SK-N-SH (cell line): ENCODE results near the gene AGAP1. TPM values are rescaled to one million over a fixed set of nuclear protein-coding genes. Genes with fewer than 3 reads are reported as not detected.
A peak's percentile ranks its signal among the peaks of the same experiment; 100 is the strongest.

Source experiments
- CTCF ChIA-PET: fragments of 300-600, 350-600 bp; formaldehyde crosslinking; extraction: SDS; loops from one replicate; lab custom pipeline; 2021; lab: Yijun Ruan, JAX
- POLR2A ChIA-PET: fragments of 350-600 bp; sonication (Branson Sonifier 250); formaldehyde crosslinking; extraction: SDS; loops from one replicate; lab custom pipeline; 2020; ENCODE audit warnings: antibody characterized with exemption, inconsistent platforms; lab: Yijun Ruan, JAX
- DNase-seq: peaks from one replicate; pipeline ENCODE4 v3.0.0; 2012
- H2AFZ ChIP-seq: fragments of 200-600 bp; sonication (generic); 2 replicates; pipeline ENCODE4 v1.8.1; 2016; ENCODE audit warnings: antibody characterized with exemption, mild to moderate bottlenecking, low read depth
- H3F3A ChIP-seq: fragments of 200-600 bp; sonication (generic); replicated peaks from 2 replicates; pipeline ENCODE3; 2016; ENCODE audit warnings: antibody characterized with exemption, mild to moderate bottlenecking; ENCODE audit not compliant: insufficient read depth
- H3K27ac ChIP-seq, 2 experiments: fragments of 200-500 bp in 1 of 2; fragments of 200-600 bp in 1 of 2; sonication (Bioruptor generic) in 1 of 2; sonication (generic), shearing (Covaris generic) in 1 of 2; 2 replicates each; pipeline versions ENCODE4 v1.5.1 to v1.6.1; 2014 to 2016; ENCODE audit warnings: low read depth in 2 of 2, inconsistent platforms in 1 of 2, low read length in 1 of 2, mild to moderate bottlenecking in 1 of 2, mixed read lengths in 1 of 2
- H3K27me3 ChIP-seq: fragments of 200-600 bp; sonication (generic), shearing (Covaris generic); 2 replicates; pipeline ENCODE4 v1.6.1; 2016; ENCODE audit warnings: mixed run types; ENCODE audit not compliant: insufficient read depth
- H3K36me3 ChIP-seq, 2 experiments: fragments of 200-500 bp in 1 of 2; fragments of 200-600 bp in 1 of 2; sonication (Bioruptor generic) in 1 of 2; sonication (generic) in 1 of 2; replicated peaks in 1 of 2; 2 replicates each; pipeline versions ENCODE3 to v1.5.1; 2014 to 2016; ENCODE audit warnings: low read length in 1 of 2, mild to moderate bottlenecking in 1 of 2; ENCODE audit not compliant: insufficient read depth in 2 of 2, control insufficient read depth in 1 of 2
- H3K4me1 ChIP-seq, 2 experiments: fragments of 200-500 bp in 1 of 2; fragments of 200-600 bp in 1 of 2; sonication (Bioruptor generic) in 1 of 2; sonication (generic), shearing (Covaris generic) in 1 of 2; 2 replicates each; pipeline versions ENCODE4 v1.5.1 to v1.6.1; 2014 to 2016; ENCODE audit warnings: low read depth in 1 of 2, low read length in 1 of 2, mixed run types in 1 of 2; ENCODE audit not compliant: insufficient read depth in 2 of 2, control insufficient read depth in 1 of 2
- H3K4me2 ChIP-seq: fragments of 200-600 bp; sonication (generic), shearing (Covaris generic); 2 replicates; pipeline ENCODE4 v1.6.1; 2017; ENCODE audit warnings: mixed run types
- H3K4me3 ChIP-seq, 2 experiments: fragments of 200-500 bp in 1 of 2; fragments of 200-600 bp in 1 of 2; sonication (Bioruptor generic) in 1 of 2; sonication (generic), shearing (Covaris generic) in 1 of 2; 2 replicates each; pipeline versions ENCODE4 v1.5.1 to v1.8.1; 2014 to 2016; ENCODE audit warnings: low read depth in 2 of 2, inconsistent platforms in 1 of 2, low read length in 1 of 2, mild to moderate bottlenecking in 1 of 2, mixed read lengths in 1 of 2, moderate library complexity in 1 of 2
- H3K79me2 ChIP-seq: fragments of 200-600 bp; sonication (generic); 2 replicates; pipeline ENCODE4 v1.8.1; 2017; ENCODE audit warnings: mild to moderate bottlenecking; ENCODE audit not compliant: insufficient read depth
- H3K9ac ChIP-seq: fragments of 200-600 bp; sonication (generic); 2 replicates; pipeline ENCODE4 v1.6.1; 2017; ENCODE audit warnings: mixed run types
- H3K9me2 ChIP-seq: fragments of 200-600 bp; sonication (generic); 2 replicates; pipeline ENCODE4 v1.6.1; 2017; ENCODE audit warnings: mixed run types
- H3K9me3 ChIP-seq: fragments of 200-600 bp; sonication (generic); 2 replicates; pipeline ENCODE4 v1.6.1; 2017; ENCODE audit warnings: mixed run types, mild to moderate bottlenecking, moderate library complexity
- H4K20me1 ChIP-seq: fragments of 200-600 bp; sonication (generic); 2 replicates; pipeline ENCODE4 v1.6.1; 2017; ENCODE audit warnings: mild to moderate bottlenecking, mixed run types; ENCODE audit not compliant: insufficient read depth
- ELF1 ChIP-seq: IDR thresholded peaks from 2 replicates; pipeline ENCODE4 v1.4.0; 2012
- EP300 ChIP-seq, 2 experiments: IDR thresholded peaks; 2 replicates each; pipeline versions ENCODE4 v1.4.0 to v1.6.1; 2012; ENCODE audit warnings: borderline replicate concordance in 1 of 2, low read depth in 1 of 2, low read length in 1 of 2
- FOXM1 ChIP-seq: IDR thresholded peaks from 2 replicates; pipeline ENCODE4 v1.4.0; 2012; ENCODE audit warnings: low read depth, mild to moderate bottlenecking
- JUND ChIP-seq: IDR thresholded peaks from 2 replicates; pipeline ENCODE4 v1.4.0; 2012
- NFIC ChIP-seq: IDR thresholded peaks from 2 replicates; pipeline ENCODE4 v1.4.0; 2012; ENCODE audit warnings: borderline replicate concordance
- POLR2AphosphoS5 ChIP-seq: IDR thresholded peaks from 2 replicates; pipeline ENCODE4 v1.6.1; 2012; ENCODE audit warnings: low read depth, low read length
- RXRA ChIP-seq: IDR thresholded peaks from 2 replicates; pipeline ENCODE4 v1.4.0; 2012; ENCODE audit warnings: low read depth, mild to moderate bottlenecking, borderline replicate concordance
- SIN3A ChIP-seq: IDR thresholded peaks from 2 replicates; pipeline ENCODE4 v1.6.1; 2012; ENCODE audit warnings: low read depth, mild to moderate bottlenecking, low read length, moderate library complexity, borderline replicate concordance
- TCF12 ChIP-seq: IDR thresholded peaks from 2 replicates; pipeline ENCODE4 v1.4.0; 2012
- TEAD4 ChIP-seq: IDR thresholded peaks from 2 replicates; pipeline ENCODE4 v1.4.0; 2012; ENCODE audit warnings: mild to moderate bottlenecking, borderline replicate concordance; ENCODE audit not compliant: insufficient read depth
- YY1 ChIP-seq: IDR thresholded peaks from 2 replicates; pipeline ENCODE4 v1.4.0; 2012; ENCODE audit warnings: low read depth, mild to moderate bottlenecking
- WGBS: methylation state at CpG from one replicate; pipeline ENCODE4 v1.1.6; 2017; ENCODE audit warnings: low lambda C conversion rate; 5-methylcytosine and 5-hydroxymethylcytosine counted together
- polyA plus RNA-seq, 3 experiments: library from polyadenylated mRNA; depleted of rRNA; stranded (reverse); fragments of >200 nt; gene quantifications; 2 replicates each; pipeline ENCODE4 v1.2.3, GENCODE V29; 2012
- TF ChIP-seq, protein P1 (sequence below): IDR thresholded peaks from 2 replicates; pipeline ENCODE4 v1.6.1; 2012; ENCODE audit warnings: mild to moderate bottlenecking, low read depth, low read length, moderate library complexity
- TF ChIP-seq, protein P2 (sequence below): IDR thresholded peaks from 2 replicates; pipeline ENCODE4; 2012
- TF ChIP-seq, protein P3 (sequence below): IDR thresholded peaks from 2 replicates; pipeline ENCODE4 v1.4.0; 2012; ENCODE audit warnings: low read depth

The AGAP1 gene
- polyA plus RNA-seq, 1 of the 3 experiments (the other 2 are of a cell fraction) = 8.8 TPM

DNA sequence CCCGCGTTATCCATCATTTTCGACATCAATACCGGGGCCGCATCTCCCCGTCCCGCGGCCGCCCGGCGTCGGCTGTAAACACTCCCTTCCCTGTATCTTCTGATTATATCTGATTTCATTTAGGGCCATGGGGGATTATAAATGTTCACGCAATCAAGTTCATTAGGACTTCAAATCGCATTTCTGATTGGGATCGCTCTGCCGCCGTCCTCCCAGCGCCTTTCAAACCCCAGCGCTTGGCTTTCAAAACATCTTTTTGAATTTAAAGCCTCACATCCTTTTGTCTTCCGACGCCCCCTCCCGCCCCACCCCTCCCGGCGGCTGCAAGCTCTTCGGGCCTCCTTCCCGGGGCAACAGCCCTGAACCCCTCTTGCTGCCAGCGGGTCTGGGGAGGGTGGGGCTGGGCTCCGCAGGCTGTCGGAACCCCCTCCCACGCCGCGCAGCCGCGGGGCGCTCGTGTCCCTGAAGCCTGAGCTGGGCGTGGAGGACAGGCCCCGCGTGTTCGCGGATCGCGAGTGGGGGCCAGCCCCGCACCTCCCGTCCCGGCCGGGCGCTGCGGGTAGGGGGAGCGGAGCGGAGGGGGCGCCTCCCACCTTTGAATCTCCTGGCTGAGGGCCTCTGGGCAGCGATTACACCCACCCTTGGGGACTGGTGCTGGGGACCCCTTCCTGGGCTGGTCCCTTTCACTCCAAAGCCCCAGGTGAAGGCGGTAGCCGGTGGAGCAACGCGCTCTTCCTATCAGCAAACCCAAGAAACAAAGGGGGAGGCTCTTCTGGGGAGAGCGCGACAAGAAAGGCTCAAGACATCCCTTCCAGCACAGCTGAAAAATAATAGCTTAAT, 685.6 kb downstream of the AGAP1 start:
- peak; percentile 51 for DNase-seq
- H3K27ac ChIP-seq = peak overlapping the region in 1 of 2 experiments; percentile 58; a peak in 2 of 4 replicates
- no peaks in the 10 kb centered on the region for H4K20me1 ChIP-seq
- H3K79me2 ChIP-seq = no peaks in the 10 kb centered on the region
- no peaks in the 10 kb centered on the region for H3K9me3 ChIP-seq
- no peaks in the 10 kb centered on the region for H3K9me2 ChIP-seq
- no peaks in the 10 kb centered on the region for H3K36me3 ChIP-seq
- 2% methylated on average over 41 of the region's 59 CpGs for WGBS
- peaks cover 0 to 16% of the 10 kb centered on the region in 2 experiments; a peak in 3 of 4 replicates for H3K4me1 ChIP-seq
- POLR2A ChIA-PET = interaction anchor here (0.9 kb wide), 1 partner anchor 10 kb away, joined by 3 read pairs; no protein-coding TSS in a partner anchor
- TF ChIP-seq RXRA (no peak), TEAD4 (no peak), JUND (no peak), YY1 (no peak), EP300 (IDR thresholded peaks at IDR 0.05; ENCODE audit: borderline replicate concordance in 1 of 2, low read depth in 1 of 2, low read length in 1 of 2) (no peak), FOXM1 (no peak), SIN3A (no peak), POLR2AphosphoS5 (no peak), NFIC (no peak), ELF1 (no peak), TCF12 (no peak)
- TF ChIP-seq, protein P1, sequence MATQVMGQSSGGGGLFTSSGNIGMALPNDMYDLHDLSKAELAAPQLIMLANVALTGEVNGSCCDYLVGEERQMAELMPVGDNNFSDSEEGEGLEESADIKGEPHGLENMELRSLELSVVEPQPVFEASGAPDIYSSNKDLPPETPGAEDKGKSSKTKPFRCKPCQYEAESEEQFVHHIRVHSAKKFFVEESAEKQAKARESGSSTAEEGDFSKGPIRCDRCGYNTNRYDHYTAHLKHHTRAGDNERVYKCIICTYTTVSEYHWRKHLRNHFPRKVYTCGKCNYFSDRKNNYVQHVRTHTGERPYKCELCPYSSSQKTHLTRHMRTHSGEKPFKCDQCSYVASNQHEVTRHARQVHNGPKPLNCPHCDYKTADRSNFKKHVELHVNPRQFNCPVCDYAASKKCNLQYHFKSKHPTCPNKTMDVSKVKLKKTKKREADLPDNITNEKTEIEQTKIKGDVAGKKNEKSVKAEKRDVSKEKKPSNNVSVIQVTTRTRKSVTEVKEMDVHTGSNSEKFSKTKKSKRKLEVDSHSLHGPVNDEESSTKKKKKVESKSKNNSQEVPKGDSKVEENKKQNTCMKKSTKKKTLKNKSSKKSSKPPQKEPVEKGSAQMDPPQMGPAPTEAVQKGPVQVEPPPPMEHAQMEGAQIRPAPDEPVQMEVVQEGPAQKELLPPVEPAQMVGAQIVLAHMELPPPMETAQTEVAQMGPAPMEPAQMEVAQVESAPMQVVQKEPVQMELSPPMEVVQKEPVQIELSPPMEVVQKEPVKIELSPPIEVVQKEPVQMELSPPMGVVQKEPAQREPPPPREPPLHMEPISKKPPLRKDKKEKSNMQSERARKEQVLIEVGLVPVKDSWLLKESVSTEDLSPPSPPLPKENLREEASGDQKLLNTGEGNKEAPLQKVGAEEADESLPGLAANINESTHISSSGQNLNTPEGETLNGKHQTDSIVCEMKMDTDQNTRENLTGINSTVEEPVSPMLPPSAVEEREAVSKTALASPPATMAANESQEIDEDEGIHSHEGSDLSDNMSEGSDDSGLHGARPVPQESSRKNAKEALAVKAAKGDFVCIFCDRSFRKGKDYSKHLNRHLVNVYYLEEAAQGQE = no peak
- TF ChIP-seq, protein P2, sequence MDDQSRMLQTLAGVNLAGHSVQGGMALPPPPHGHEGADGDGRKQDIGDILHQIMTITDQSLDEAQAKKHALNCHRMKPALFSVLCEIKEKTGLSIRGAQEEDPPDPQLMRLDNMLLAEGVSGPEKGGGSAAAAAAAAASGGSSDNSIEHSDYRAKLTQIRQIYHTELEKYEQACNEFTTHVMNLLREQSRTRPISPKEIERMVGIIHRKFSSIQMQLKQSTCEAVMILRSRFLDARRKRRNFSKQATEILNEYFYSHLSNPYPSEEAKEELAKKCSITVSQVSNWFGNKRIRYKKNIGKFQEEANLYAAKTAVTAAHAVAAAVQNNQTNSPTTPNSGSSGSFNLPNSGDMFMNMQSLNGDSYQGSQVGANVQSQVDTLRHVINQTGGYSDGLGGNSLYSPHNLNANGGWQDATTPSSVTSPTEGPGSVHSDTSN = no peak
- TF ChIP-seq, protein P3, sequence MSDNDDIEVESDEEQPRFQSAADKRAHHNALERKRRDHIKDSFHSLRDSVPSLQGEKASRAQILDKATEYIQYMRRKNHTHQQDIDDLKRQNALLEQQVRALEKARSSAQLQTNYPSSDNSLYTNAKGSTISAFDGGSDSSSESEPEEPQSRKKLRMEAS = no peak
- TF ChIP-seq, all 33 proteins: peak for 0
- Histone ChIP-seq H3K27me3 (0 out of 2 replicates have a peak, but pooled peaks cover 3% of the 10 kb centered on the region), H3K4me2 (peak overlapping the region; percentile 92), H3K4me3 (peak overlapping the region; percentile 51 to 72; a peak in 3 of 4 replicates), H3F3A (peaks cover 33% of the 10 kb centered on the region), H2AFZ (peak overlapping the region; percentile 77), H3K9ac (peak overlapping the region; percentile 59; the same call in 1 of the 2 replicates)
- CTCF ChIA-PET = interaction anchor here (1.0 to 17.1 kb wide), 20 partner anchors 9 to 584 kb away, joined by 3 to 372 read pairs (median 6); partner anchors contain the start of gene GBX2
